GM23248 (cell line): Measurements from ENCODE around the gene VAV2. TPM values are rescaled to one million over a fixed set of nuclear protein-coding genes. Genes with fewer than 3 reads are reported as not detected.

Source experiments
- DNase-seq: peaks from one replicate; pipeline ENCODE4 v3.0.0-alpha.2; 2015
- H2AFZ ChIP-seq: fragments of 200-600 bp; sonication (generic); 2 replicates; pipeline ENCODE4 v1.6.1; 2016; ENCODE audit warnings: antibody characterized with exemption
- H3F3A ChIP-seq: fragments of 200-600 bp; sonication (generic); 2 replicates; pipeline ENCODE4 v1.6.1; 2016; ENCODE audit warnings: mild to moderate bottlenecking, antibody characterized with exemption, mixed run types; ENCODE audit not compliant: insufficient read depth
- H3K27ac ChIP-seq: fragments of 200-600 bp; sonication (generic); 2 replicates; pipeline ENCODE4 v1.5.1; 2016; ENCODE audit warnings: mild to moderate bottlenecking
- H3K27me3 ChIP-seq: fragments of 200-600 bp; sonication (generic); replicated peaks from 2 replicates; pipeline ENCODE4 v1.6.1; 2016; ENCODE audit warnings: mild to moderate bottlenecking; ENCODE audit not compliant: insufficient read depth
- H3K36me3 ChIP-seq: fragments of 200-600 bp; sonication (generic); 2 replicates; pipeline ENCODE4 v1.6.1; 2016; ENCODE audit warnings: low read depth, mild to moderate bottlenecking
- H3K4me1 ChIP-seq: fragments of 200-600 bp; sonication (generic); 2 replicates; pipeline ENCODE4 v1.6.1; 2016; ENCODE audit warnings: mild to moderate bottlenecking; ENCODE audit not compliant: insufficient read depth
- H3K4me2 ChIP-seq: fragments of 200-600 bp; sonication (generic); one replicate; pipeline ENCODE4 v1.6.1; 2016; ENCODE audit warnings: mild to moderate bottlenecking; ENCODE audit not compliant: unreplicated experiment
- H3K4me3 ChIP-seq: fragments of 200-600 bp; sonication (generic); 2 replicates; pipeline ENCODE4 v1.5.1; 2016; ENCODE audit warnings: mild to moderate bottlenecking
- H3K79me2 ChIP-seq: fragments of 200-600 bp; sonication (generic); 2 replicates; pipeline ENCODE4 v1.6.1; 2016; ENCODE audit warnings: mild to moderate bottlenecking; ENCODE audit not compliant: insufficient read depth
- H3K9ac ChIP-seq: fragments of 200-600 bp; sonication (generic); 2 replicates; pipeline ENCODE4 v1.6.1; 2016; ENCODE audit warnings: mild to moderate bottlenecking
- H3K9me2 ChIP-seq: fragments of 200-600 bp; sonication (generic); 2 replicates; pipeline ENCODE4 v1.6.1; 2016; ENCODE audit warnings: mixed run types, mild to moderate bottlenecking, moderate library complexity; ENCODE audit not compliant: insufficient read depth
- H3K9me3 ChIP-seq: fragments of 200-600 bp; sonication (generic); one replicate; pipeline ENCODE4 v1.6.1; 2017; ENCODE audit warnings: low read depth
- H4K20me1 ChIP-seq: fragments of 200-600 bp; sonication (generic); 2 replicates; pipeline ENCODE4 v1.6.0; 2016; ENCODE audit not compliant: insufficient read depth
- EZH2 ChIP-seq: fragments of 200-600 bp; sonication (generic); IDR thresholded peaks from 2 replicates; pipeline ENCODE4 v1.6.1; 2018; ENCODE audit warnings: antibody characterized with exemption, mild to moderate bottlenecking; ENCODE audit not compliant: insufficient read depth, poor library complexity, severe bottlenecking
- EZH2phosphoT487 ChIP-seq: fragments of 200-600 bp; sonication (generic); IDR thresholded peaks from 2 replicates; pipeline ENCODE4 v1.6.1; 2018; ENCODE audit warnings: antibody characterized with exemption, moderate library complexity, mild to moderate bottlenecking, low read depth; ENCODE audit not compliant: insufficient read depth
- WGBS, 2 experiments: methylation state at CpG; one replicate each; pipeline ENCODE4 v1.1.6; 2015 to 2017; ENCODE audit warnings: low lambda C conversion rate in 2 of 2, low coverage in 1 of 2; ENCODE audit errors: missing lambda C conversion rate in 2 of 2; 5-methylcytosine and 5-hydroxymethylcytosine counted together
- in situ Hi-C: fragments of 300-500 bp; cut with MboI; formaldehyde crosslinking; loops from 2 replicates; pipeline ENCODE4 v1.15.0; 2020
- polyA plus RNA-seq: library from polyadenylated mRNA; unstranded; fragments of >200 nt; fragmentation: Nextera tagmentation; extraction: Ambion mirVana; gene quantifications from 2 replicates; pipeline ENCODE4 v1.2.1, GENCODE V29; 2016
- total RNA-seq: library from RNA; depleted of rRNA; stranded (reverse); fragments of >200 nt; shearing (Covaris generic); gene quantifications from 2 replicates; pipeline ENCODE4 v1.2.3, GENCODE V29; 2014

Gene VAV2
- total and polyA plus RNA-seq, 2 experiments from 2014 or later, result 6.7 to 9.0 TPM

- Histone ChIP-seq H4K20me1 (no peaks in the 10 kb centered on the region), H3K9me3 (no peaks in the 10 kb centered on the region), H3K9me2 (no peaks in the 10 kb centered on the region), H3F3A (no peaks in the 10 kb centered on the region), H3K27me3 (no peaks in the 10 kb centered on the region), H3K4me1 (no peaks in the 10 kb centered on the region), H3K27ac (no peak overlapping the region), H3K4me2 (no peak overlapping the region), H2AFZ (no peak overlapping the region), H3K79me2 (no peaks in the 10 kb centered on the region), H3K36me3 (no peaks in the 10 kb centered on the region), H3K9ac (no peak overlapping the region), H3K4me3 (no peak overlapping the region)
- TF ChIP-seq EZH2phosphoT487, result no peak
- no peak for TF ChIP-seq EZH2
- 84 to 87% methylated on average over 14 to 17 of the region's 17 CpGs for WGBS, 2 experiments
- peak; percentile 21 for DNase-seq
- in situ Hi-C loops, result no loop called here
Observed at GRCh38 chr9:133825555-133826218, 166.4 kb downstream of the VAV2 start.

- no peaks in the 10 kb centered on the region for H4K20me1 ChIP-seq
- TF ChIP-seq EZH2 (no peak), EZH2phosphoT487 (no peak)
- no peaks in the 10 kb centered on the region for H3K36me3 ChIP-seq
- H3K4me2 ChIP-seq, result no peak overlapping the region
- no peak overlapping the region for H3K4me3 ChIP-seq
- no peaks in the 10 kb centered on the region for H3K9me3 ChIP-seq
- in situ Hi-C loops, result no loop called here
- no peaks in the 10 kb centered on the region for H3K4me1 ChIP-seq
- H3K9ac ChIP-seq, result no peak overlapping the region
- no peak for DNase-seq
- 83 to 85% methylated on average over 14 to 15 of the region's 15 CpGs for WGBS, 2 experiments
- H3F3A ChIP-seq, result no peaks in the 10 kb centered on the region
- no peaks in the 10 kb centered on the region for H3K27me3 ChIP-seq
- no peak overlapping the region for H2AFZ ChIP-seq
- no peak overlapping the region for H3K27ac ChIP-seq
- H3K79me2 ChIP-seq, result no peaks in the 10 kb centered on the region
- H3K9me2 ChIP-seq, result no peaks in the 10 kb centered on the region
Observed at GRCh38 chr9:133824802-133825186, 167.3 kb downstream of the VAV2 start.

GRCh38 chr9:133824106-133824801 is 167.9 kb downstream of the VAV2 start:
- DNase-seq, result no peak
- no peaks in the 10 kb centered on the region for H3K36me3 ChIP-seq
- H3K79me2 ChIP-seq, result no peaks in the 10 kb centered on the region
- no peak overlapping the region for H3K4me3 ChIP-seq
- no peaks in the 10 kb centered on the region for H3K9me2 ChIP-seq
- H3K9me3 ChIP-seq, result no peaks in the 10 kb centered on the region
- WGBS, 2 experiments, result 94 to 96% methylated on average over 13 to 14 of the region's 14 CpGs
- H4K20me1 ChIP-seq, result no peaks in the 10 kb centered on the region
- no peak overlapping the region for H2AFZ ChIP-seq
- TF ChIP-seq EZH2 (no peak), EZH2phosphoT487 (no peak)
- no peaks in the 10 kb centered on the region for H3F3A ChIP-seq
- no peak overlapping the region for H3K27ac ChIP-seq
- in situ Hi-C loops, result no loop called here
- no peak overlapping the region for H3K9ac ChIP-seq
- H3K27me3 ChIP-seq, result no peaks in the 10 kb centered on the region
- no peaks in the 10 kb centered on the region for H3K4me1 ChIP-seq
- H3K4me2 ChIP-seq, result no peak overlapping the region

- H3K4me3 ChIP-seq, result no peak overlapping the region
- no peak overlapping the region for H3K4me2 ChIP-seq
- WGBS, 2 experiments, result 90 to 91% methylated on average over 29 of the region's 29 CpGs
Observed at GRCh38 chr9:133823189-133824105, 168.7 kb downstream of the VAV2 start.

More at GRCh38 chr9:133823189-133824105, 168.7 kb downstream of the VAV2 start:
- Histone ChIP-seq H3K27me3 (no peaks in the 10 kb centered on the region), H3K9me3 (no peaks in the 10 kb centered on the region), H3K36me3 (no peaks in the 10 kb centered on the region), H2AFZ (no peak overlapping the region), H3K79me2 (no peaks in the 10 kb centered on the region), H3K27ac (no peak overlapping the region), H3K4me1 (no peaks in the 10 kb centered on the region), H3K9me2 (no peaks in the 10 kb centered on the region), H3K9ac (no peak overlapping the region), H4K20me1 (no peaks in the 10 kb centered on the region), H3F3A (no peaks in the 10 kb centered on the region)
- in situ Hi-C loops, result no loop called here
- TF ChIP-seq EZH2phosphoT487, result no peak
- TF ChIP-seq EZH2, result no peak
- DNase-seq, result no peak
